A549 (cell line): ENCODE results near the gene RHBDF2.

Source experiments
- CBX8 ChIP-seq: fragments of 200-600 bp; sonication (generic); IDR thresholded peaks from 2 replicates; pipeline ENCODE4 v1.6.1; 2016
- EP300 ChIP-seq, 2 experiments: fragments of >200 bp; sonication (Bioruptor Twin); formaldehyde crosslinking; IDR thresholded peaks; 2 replicates in 1 of 2; 3 replicates in 1 of 2; pipeline ENCODE4 v1.6.1; 2016 to 2017
- HEYL ChIP-seq: fragments of 250-450 bp; sonication (Bioruptor Pico); IDR thresholded peaks from 2 replicates; pipeline ENCODE4 v1.8.0; 2021; ENCODE audit warnings: mild to moderate bottlenecking, moderate library complexity
- JUN ChIP-seq, 2 experiments: fragments of >200 bp; sonication (Bioruptor Twin); formaldehyde crosslinking; IDR thresholded peaks; 2 replicates in 1 of 2; 3 replicates in 1 of 2; pipeline ENCODE4 v1.6.1; 2016 to 2017
- NR3C1 ChIP-seq: fragments of >200 bp; sonication (Bioruptor Twin); formaldehyde crosslinking; IDR thresholded peaks from 3 replicates; pipeline ENCODE4 v1.6.1; 2017
- RARB ChIP-seq: fragments of 250-450 bp; sonication (Bioruptor Pico); IDR thresholded peaks from 2 replicates; pipeline ENCODE4 v1.8.0; 2021; ENCODE audit warnings: mild to moderate bottlenecking, moderate library complexity
- SMC3 ChIP-seq: fragments of >200 bp; sonication (Bioruptor Twin); formaldehyde crosslinking; IDR thresholded peaks from 3 replicates; pipeline ENCODE4 v1.6.1; 2018; ENCODE audit warnings: inconsistent platforms
- TF ChIP-seq, protein P1 (sequence below): fragments of >200 bp; sonication (Bioruptor Twin); formaldehyde crosslinking; IDR thresholded peaks from 3 replicates; pipeline ENCODE4 v1.5.1; 2016
- TF ChIP-seq, protein P2 (sequence below): IDR thresholded peaks from 2 replicates; pipeline ENCODE4 v1.6.1; 2012
- TF ChIP-seq, protein P3 (sequence below): fragments of 200-600 bp; sonication (generic); IDR thresholded peaks from 2 replicates; pipeline ENCODE4 v1.6.1; 2016; ENCODE audit warnings: antibody characterized with exemption, mild to moderate bottlenecking, moderate library complexity

DNA sequence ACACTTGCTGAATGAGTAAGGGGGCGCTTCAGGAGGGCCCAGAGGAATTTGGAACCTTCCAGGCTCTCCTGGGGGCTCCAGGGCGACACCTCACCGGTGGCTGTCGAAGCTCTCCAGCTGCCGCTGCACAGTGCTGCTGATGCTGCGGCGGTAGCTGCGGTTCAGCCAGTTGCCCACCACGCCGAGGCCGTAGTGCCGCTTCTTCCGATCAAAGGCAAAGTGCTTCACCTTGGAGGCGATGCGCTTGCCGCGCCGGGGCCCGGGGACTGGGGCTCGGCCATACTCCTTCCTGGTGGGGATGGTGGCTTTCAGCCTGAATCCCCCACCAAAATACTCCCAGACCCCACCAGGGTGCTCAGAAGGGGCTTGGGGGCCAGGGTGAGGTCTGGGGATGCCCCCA, 24.5 kb downstream of the RHBDF2 start:
- TF ChIP-seq, protein P1, sequence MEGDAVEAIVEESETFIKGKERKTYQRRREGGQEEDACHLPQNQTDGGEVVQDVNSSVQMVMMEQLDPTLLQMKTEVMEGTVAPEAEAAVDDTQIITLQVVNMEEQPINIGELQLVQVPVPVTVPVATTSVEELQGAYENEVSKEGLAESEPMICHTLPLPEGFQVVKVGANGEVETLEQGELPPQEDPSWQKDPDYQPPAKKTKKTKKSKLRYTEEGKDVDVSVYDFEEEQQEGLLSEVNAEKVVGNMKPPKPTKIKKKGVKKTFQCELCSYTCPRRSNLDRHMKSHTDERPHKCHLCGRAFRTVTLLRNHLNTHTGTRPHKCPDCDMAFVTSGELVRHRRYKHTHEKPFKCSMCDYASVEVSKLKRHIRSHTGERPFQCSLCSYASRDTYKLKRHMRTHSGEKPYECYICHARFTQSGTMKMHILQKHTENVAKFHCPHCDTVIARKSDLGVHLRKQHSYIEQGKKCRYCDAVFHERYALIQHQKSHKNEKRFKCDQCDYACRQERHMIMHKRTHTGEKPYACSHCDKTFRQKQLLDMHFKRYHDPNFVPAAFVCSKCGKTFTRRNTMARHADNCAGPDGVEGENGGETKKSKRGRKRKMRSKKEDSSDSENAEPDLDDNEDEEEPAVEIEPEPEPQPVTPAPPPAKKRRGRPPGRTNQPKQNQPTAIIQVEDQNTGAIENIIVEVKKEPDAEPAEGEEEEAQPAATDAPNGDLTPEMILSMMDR, result no peak
- TF ChIP-seq JUN (IDR thresholded peaks at IDR 0.05) (no peak), NR3C1 (no peak), HEYL (CRISPR knock-in tag) (no peak), RARB (no peak), CBX8 (no peak), EP300 (IDR thresholded peaks at IDR 0.05) (no peak), SMC3 (no peak)
- TF ChIP-seq, protein P2, sequence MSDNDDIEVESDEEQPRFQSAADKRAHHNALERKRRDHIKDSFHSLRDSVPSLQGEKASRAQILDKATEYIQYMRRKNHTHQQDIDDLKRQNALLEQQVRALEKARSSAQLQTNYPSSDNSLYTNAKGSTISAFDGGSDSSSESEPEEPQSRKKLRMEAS, result no peak
- TF ChIP-seq, protein P3, sequence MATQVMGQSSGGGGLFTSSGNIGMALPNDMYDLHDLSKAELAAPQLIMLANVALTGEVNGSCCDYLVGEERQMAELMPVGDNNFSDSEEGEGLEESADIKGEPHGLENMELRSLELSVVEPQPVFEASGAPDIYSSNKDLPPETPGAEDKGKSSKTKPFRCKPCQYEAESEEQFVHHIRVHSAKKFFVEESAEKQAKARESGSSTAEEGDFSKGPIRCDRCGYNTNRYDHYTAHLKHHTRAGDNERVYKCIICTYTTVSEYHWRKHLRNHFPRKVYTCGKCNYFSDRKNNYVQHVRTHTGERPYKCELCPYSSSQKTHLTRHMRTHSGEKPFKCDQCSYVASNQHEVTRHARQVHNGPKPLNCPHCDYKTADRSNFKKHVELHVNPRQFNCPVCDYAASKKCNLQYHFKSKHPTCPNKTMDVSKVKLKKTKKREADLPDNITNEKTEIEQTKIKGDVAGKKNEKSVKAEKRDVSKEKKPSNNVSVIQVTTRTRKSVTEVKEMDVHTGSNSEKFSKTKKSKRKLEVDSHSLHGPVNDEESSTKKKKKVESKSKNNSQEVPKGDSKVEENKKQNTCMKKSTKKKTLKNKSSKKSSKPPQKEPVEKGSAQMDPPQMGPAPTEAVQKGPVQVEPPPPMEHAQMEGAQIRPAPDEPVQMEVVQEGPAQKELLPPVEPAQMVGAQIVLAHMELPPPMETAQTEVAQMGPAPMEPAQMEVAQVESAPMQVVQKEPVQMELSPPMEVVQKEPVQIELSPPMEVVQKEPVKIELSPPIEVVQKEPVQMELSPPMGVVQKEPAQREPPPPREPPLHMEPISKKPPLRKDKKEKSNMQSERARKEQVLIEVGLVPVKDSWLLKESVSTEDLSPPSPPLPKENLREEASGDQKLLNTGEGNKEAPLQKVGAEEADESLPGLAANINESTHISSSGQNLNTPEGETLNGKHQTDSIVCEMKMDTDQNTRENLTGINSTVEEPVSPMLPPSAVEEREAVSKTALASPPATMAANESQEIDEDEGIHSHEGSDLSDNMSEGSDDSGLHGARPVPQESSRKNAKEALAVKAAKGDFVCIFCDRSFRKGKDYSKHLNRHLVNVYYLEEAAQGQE, result no peak
